WTC11 (cell line): ENCODE data around the gene HMGCL.

ENCODE experiments used
- CTCF ChIP-seq: fragments of 200-600 bp; IDR thresholded peaks from 2 replicates; pipeline ENCODE4 v1.8.0; 2022; ENCODE audit warnings: antibody characterized with exemption
- E2F1 ChIP-seq: sonication (generic); formaldehyde crosslinking; IDR thresholded peaks from 2 replicates; pipeline ENCODE4 v1.8.0; 2022; ENCODE audit warnings: mild to moderate bottlenecking, missing genetic modification reagents
- EMX1 ChIP-seq: fragments of 250-450 bp; sonication (Bioruptor Pico); IDR thresholded peaks from 2 replicates; pipeline ENCODE4 v1.8.0; 2021; ENCODE audit warnings: mild to moderate bottlenecking
- ESRRA ChIP-seq: sonication (generic); formaldehyde crosslinking; IDR thresholded peaks from 2 replicates; pipeline ENCODE4 v1.8.1; 2022; ENCODE audit warnings: mild to moderate bottlenecking, missing genetic modification reagents, borderline replicate concordance
- FOXP1 ChIP-seq: sonication (generic); formaldehyde crosslinking; IDR thresholded peaks from 2 replicates; pipeline ENCODE4 v1.8.0; 2022; ENCODE audit warnings: missing genetic modification reagents, mild to moderate bottlenecking, moderate library complexity, borderline replicate concordance
- HMGXB4 ChIP-seq: sonication (generic); formaldehyde crosslinking; IDR thresholded peaks from 2 replicates; pipeline ENCODE4 v1.8.1; 2023; ENCODE audit warnings: mild to moderate bottlenecking, moderate library complexity, missing genetic modification reagents
- MXD4 ChIP-seq: fragments of 250-450 bp; sonication (Bioruptor Pico); IDR thresholded peaks from 2 replicates; pipeline ENCODE4 v1.8.0; 2021; ENCODE audit warnings: mild to moderate bottlenecking, moderate library complexity, borderline replicate concordance
- NR3C1 ChIP-seq: sonication (generic); formaldehyde crosslinking; conservative IDR thresholded peaks from 2 replicates; pipeline ENCODE4 v1.8.1; 2023; ENCODE audit warnings: low read depth, mild to moderate bottlenecking, missing genetic modification reagents
- TEAD1 ChIP-seq: sonication (generic); formaldehyde crosslinking; IDR thresholded peaks from 2 replicates; pipeline ENCODE4 v1.8.0; 2022; ENCODE audit warnings: mild to moderate bottlenecking, missing genetic modification reagents
- ZNF416 ChIP-seq: fragments of 250-450 bp; sonication (Bioruptor Pico); IDR thresholded peaks from 2 replicates; pipeline ENCODE4 v1.9.0; 2021; ENCODE audit warnings: mild to moderate bottlenecking, inconsistent platforms

GRCh38 chr1:23825762-23826522, 713 bp upstream of the HMGCL start:
- TF ChIP-seq CTCF: no peak
- TF ChIP-seq HMGXB4 (CRISPR knock-in tag): no peak
- TF ChIP-seq EMX1: no peak
- TF ChIP-seq ZNF416 (CRISPR knock-in tag): no peak
- TF ChIP-seq E2F1: no peak
- no peak for TF ChIP-seq ESRRA (CRISPR knock-in tag)
- TF ChIP-seq TEAD1: no peak
- TF ChIP-seq NR3C1 (CRISPR knock-in tag): no peak
- TF ChIP-seq MXD4 (CRISPR knock-in tag): no peak
- TF ChIP-seq FOXP1: no peak
